CD14-positive monocyte (primary cell): Measurements from ENCODE around the gene LDB1. TPM values are rescaled to one million over a fixed set of nuclear protein-coding genes. Genes with fewer than 3 reads are reported as not detected.

ENCODE experiments used
- DNase-seq, 3 donors: peaks; one replicate each; pipeline ENCODE4 v3.0.0-alpha.2; 2011 to 2022
- H2AFZ ChIP-seq: 2 replicates; pipeline ENCODE4 v1.6.0; 2012; ENCODE audit warnings: mild to moderate bottlenecking, low read depth, low read length, inconsistent platforms; ENCODE audit not compliant: insufficient read depth, poor library complexity, severe bottlenecking
- H3K27ac ChIP-seq, 2 donors: 1 replicate in 1 of 2; 2 replicates in 1 of 2; pipeline ENCODE4 v1.5.1; 2012 to 2013; ENCODE audit warnings: low read length in 2 of 2, control low read depth in 1 of 2, inconsistent platforms in 1 of 2, low read depth in 1 of 2, mild to moderate bottlenecking in 1 of 2
- H3K27me3 ChIP-seq, 2 donors: one replicate each; pipeline versions ENCODE4 v1.6.0 to v1.6.1; 2011 to 2013; ENCODE audit warnings: low read length in 2 of 2; ENCODE audit not compliant: control insufficient read depth in 2 of 2, insufficient read depth in 2 of 2
- H3K36me3 ChIP-seq, 2 donors: replicated peaks in 1 of 2; 1 replicate in 1 of 2; 2 replicates in 1 of 2; pipeline versions ENCODE4 v1.5.1 to v1.6.1; 2012 to 2013; ENCODE audit warnings: low read length in 2 of 2, control low read depth in 1 of 2, inconsistent platforms in 1 of 2, mild to moderate bottlenecking in 1 of 2; ENCODE audit not compliant: insufficient read depth in 2 of 2, control insufficient read depth in 1 of 2
- H3K4me1 ChIP-seq, 2 donors: 1 replicate in 1 of 2; 2 replicates in 1 of 2; pipeline versions ENCODE4 v1.5.1 to v1.6.1; 2012 to 2013; ENCODE audit warnings: low read length in 2 of 2, control low read depth in 1 of 2, inconsistent platforms in 1 of 2, mild to moderate bottlenecking in 1 of 2, moderate library complexity in 1 of 2; ENCODE audit not compliant: insufficient read depth in 2 of 2, control insufficient read depth in 1 of 2
- H3K4me2 ChIP-seq: replicated peaks from 2 replicates; pipeline ENCODE3; 2012; ENCODE audit warnings: low read length, moderate library complexity, mild to moderate bottlenecking; ENCODE audit not compliant: poor library complexity, severe bottlenecking; ENCODE audit errors: extremely low read depth
- H3K4me3 ChIP-seq, 3 experiments: fragments of 200-600 bp in 1 of 3; sonication (generic) in 1 of 3; replicated peaks in 1 of 3; 1 replicate in 2 of 3; 2 replicates in 1 of 3; pipeline ENCODE4 v1.5.1; 2011 to 2013; ENCODE audit warnings: low read length in 3 of 3, mild to moderate bottlenecking in 3 of 3, control low read depth in 2 of 3, low read depth in 2 of 3, inconsistent platforms in 1 of 3, moderate library complexity in 1 of 3
- H3K79me2 ChIP-seq: 2 replicates; pipeline ENCODE4 v1.6.0; 2012; ENCODE audit warnings: mild to moderate bottlenecking, control low read depth, inconsistent platforms, low read length, moderate library complexity; ENCODE audit not compliant: insufficient read depth
- H3K9ac ChIP-seq: 2 replicates; pipeline ENCODE4 v1.6.0; 2017; ENCODE audit warnings: low read length, mild to moderate bottlenecking; ENCODE audit not compliant: insufficient read depth, poor library complexity, severe bottlenecking
- H3K9me3 ChIP-seq, 2 donors: replicated peaks in 1 of 2; 1 replicate in 1 of 2; 2 replicates in 1 of 2; pipeline versions ENCODE4 v1.5.1 to v1.6.1; 2012 to 2013; ENCODE audit warnings: low read length in 2 of 2, control low read depth in 1 of 2; ENCODE audit not compliant: control insufficient read depth in 1 of 2, insufficient read depth in 1 of 2
- H4K20me1 ChIP-seq: 2 replicates; pipeline ENCODE4 v1.6.0; 2012; ENCODE audit warnings: mild to moderate bottlenecking, low read length, control low read depth, moderate library complexity; ENCODE audit not compliant: insufficient read depth
- H3K27ac Mint-ChIP-seq, 7 donors: one replicate each; pipeline ENCODE4 v1.8.0; 2020; ENCODE audit warnings: mild to moderate bottlenecking in 7 of 7, mixed read lengths in 7 of 7, moderate library complexity in 6 of 7, inconsistent platforms in 2 of 7
- H3K27me3 Mint-ChIP-seq, 3 donors: one replicate each; pipeline ENCODE4 v1.8.0; 2021 to 2022; ENCODE audit warnings: low read depth in 3 of 3, mild to moderate bottlenecking in 3 of 3, mixed read lengths in 3 of 3, moderate library complexity in 3 of 3, inconsistent platforms in 1 of 3
- H3K36me3 Mint-ChIP-seq, 2 donors: one replicate each; pipeline ENCODE4 v1.8.0; 2020; ENCODE audit warnings: mixed read lengths in 2 of 2, inconsistent platforms in 1 of 2, mild to moderate bottlenecking in 1 of 2
- H3K4me1 Mint-ChIP-seq: one replicate; pipeline ENCODE4 v1.8.0; 2020; ENCODE audit warnings: mild to moderate bottlenecking, mixed read lengths
- H3K4me3 Mint-ChIP-seq, 2 donors: one replicate each; pipeline ENCODE4 v1.8.0; 2020; ENCODE audit warnings: mild to moderate bottlenecking in 2 of 2, mixed read lengths in 2 of 2, moderate library complexity in 1 of 2
- H3K9me3 Mint-ChIP-seq, 7 donors: one replicate each; pipeline ENCODE4 v1.8.0; 2020 to 2022; ENCODE audit warnings: mixed read lengths in 7 of 7, mild to moderate bottlenecking in 6 of 7, moderate library complexity in 6 of 7, inconsistent platforms in 2 of 7
- WGBS: methylation state at CpG from one replicate; pipeline ENCODE4 v1.1.5; 2013; ENCODE audit warnings: missing lambda C conversion rate; ENCODE audit not compliant: insufficient coverage; 5-methylcytosine and 5-hydroxymethylcytosine counted together
- intact Hi-C, 2 donors: fragments of 100-400 bp; cut with micrococcal nuclease; formaldehyde crosslinking; loops; one replicate each; pipeline versions ENCODE4 v1.15.0 to v1.15.1; 2023
- polyA plus RNA-seq, 3 donors: library from polyadenylated mRNA; depleted of rRNA in 1 of 3; unstranded in 2 of 3; stranded (reverse) in 1 of 3; fragments of 300-500 nt in 2 of 3; fragments of >200 nt in 1 of 3; fragmentation: Illumina TruSeq in 2 of 3; gene quantifications; 1 replicate in 2 of 3; 2 replicates in 1 of 3; pipeline ENCODE4 v1.2.3, GENCODE V29; 2012 to 2021
- TF ChIP-seq, protein P1 (sequence below): fragments of 200-600 bp; IDR thresholded peaks from one replicate; pipeline ENCODE4 v1.8.0; 2022; ENCODE audit warnings: antibody characterized with exemption, mild to moderate bottlenecking

The LDB1 gene
- polyA plus RNA-seq, 3 donors, result 8.7 to 103 (median 21.9) TPM

DNA sequence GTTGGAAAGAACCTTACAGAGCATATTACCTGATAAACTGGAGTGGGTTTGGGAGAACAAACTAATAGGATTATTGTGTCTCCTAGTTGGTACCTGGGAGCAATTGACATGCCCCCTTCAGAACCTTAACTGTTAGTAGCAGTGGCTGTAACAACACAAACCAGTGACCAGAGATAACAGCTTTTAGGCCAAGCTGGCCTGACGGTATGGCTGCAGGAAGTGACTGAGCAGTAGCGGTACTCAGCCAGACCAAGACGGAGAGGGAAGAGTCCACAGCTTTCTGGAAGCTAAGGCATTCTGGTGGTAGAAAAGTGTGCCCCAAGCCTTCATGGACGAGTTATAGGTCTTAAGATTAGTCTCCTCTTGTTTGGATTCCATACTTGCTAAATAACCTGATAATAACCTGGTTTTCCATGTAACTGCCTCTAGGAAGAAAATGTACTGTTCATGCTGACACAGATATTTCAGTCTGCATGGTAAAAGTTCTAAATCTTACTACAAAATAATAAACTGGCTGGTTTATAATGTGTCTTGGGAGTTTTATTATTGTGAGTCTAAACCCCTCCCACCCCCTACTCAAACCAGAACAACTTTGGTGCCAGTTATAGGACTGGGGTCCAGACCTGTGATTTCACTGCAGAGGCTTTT, 43.3 kb upstream of the LDB1 start:
- no peaks in the 10 kb centered on the region for H3K4me1 Mint-ChIP-seq
- H2AFZ ChIP-seq, result no peak overlapping the region
- intact Hi-C loops, result loop anchor here in 1 of 2 donors (10.0 kb wide), 1 partner anchor 321 kb away; no protein-coding TSS in a partner anchor
- H3K27ac Mint-ChIP-seq, result no peak overlapping the region
- H4K20me1 ChIP-seq, result no peaks in the 10 kb centered on the region
- no peaks in the 10 kb centered on the region for H3K27me3 ChIP-seq
- no peak overlapping the region for H3K9ac ChIP-seq
- H3K4me2 ChIP-seq, result no peak overlapping the region
- H3K27ac ChIP-seq, result no peak overlapping the region
- peaks cover 0 to 3% (median 2%) of the 10 kb centered on the region in 3 donors for H3K27me3 Mint-ChIP-seq
- no peaks in the 10 kb centered on the region for H3K9me3 Mint-ChIP-seq
- H3K4me3 ChIP-seq, result no peak overlapping the region
- H3K79me2 ChIP-seq, result no peaks in the 10 kb centered on the region
- DNase-seq, result no peak
- H3K4me3 Mint-ChIP-seq, result no peak overlapping the region
- no peaks in the 10 kb centered on the region for H3K4me1 ChIP-seq
- peaks cover 55 to 56% of the 10 kb centered on the region in 2 donors for H3K36me3 Mint-ChIP-seq
- no peaks in the 10 kb centered on the region for H3K9me3 ChIP-seq
- H3K36me3 ChIP-seq, result peaks cover 55 to 59% of the 10 kb centered on the region in 2 donors
- WGBS, result 70% methylated on average over 2 of the region's 4 CpGs
- TF ChIP-seq, protein P1, sequence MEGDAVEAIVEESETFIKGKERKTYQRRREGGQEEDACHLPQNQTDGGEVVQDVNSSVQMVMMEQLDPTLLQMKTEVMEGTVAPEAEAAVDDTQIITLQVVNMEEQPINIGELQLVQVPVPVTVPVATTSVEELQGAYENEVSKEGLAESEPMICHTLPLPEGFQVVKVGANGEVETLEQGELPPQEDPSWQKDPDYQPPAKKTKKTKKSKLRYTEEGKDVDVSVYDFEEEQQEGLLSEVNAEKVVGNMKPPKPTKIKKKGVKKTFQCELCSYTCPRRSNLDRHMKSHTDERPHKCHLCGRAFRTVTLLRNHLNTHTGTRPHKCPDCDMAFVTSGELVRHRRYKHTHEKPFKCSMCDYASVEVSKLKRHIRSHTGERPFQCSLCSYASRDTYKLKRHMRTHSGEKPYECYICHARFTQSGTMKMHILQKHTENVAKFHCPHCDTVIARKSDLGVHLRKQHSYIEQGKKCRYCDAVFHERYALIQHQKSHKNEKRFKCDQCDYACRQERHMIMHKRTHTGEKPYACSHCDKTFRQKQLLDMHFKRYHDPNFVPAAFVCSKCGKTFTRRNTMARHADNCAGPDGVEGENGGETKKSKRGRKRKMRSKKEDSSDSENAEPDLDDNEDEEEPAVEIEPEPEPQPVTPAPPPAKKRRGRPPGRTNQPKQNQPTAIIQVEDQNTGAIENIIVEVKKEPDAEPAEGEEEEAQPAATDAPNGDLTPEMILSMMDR, result no peak

GRCh38 chr10:102159831-102160230, 39.7 kb upstream of the LDB1 start:
- no peaks in the 10 kb centered on the region for H3K4me1 ChIP-seq
- H3K4me2 ChIP-seq, result no peak overlapping the region
- peaks cover 9% of the 10 kb centered on the region for H4K20me1 ChIP-seq
- Mint-ChIP-seq H3K9me3 (no peaks in the 10 kb centered on the region), H3K27ac (peak overlapping the region in 2 of 7 donors; percentile 13 to 56), H3K27me3 (peaks cover 0 to 6% (median 2%) of the 10 kb centered on the region in 3 donors), H3K4me3 (no peak overlapping the region), H3K4me1 (no peaks in the 10 kb centered on the region), H3K36me3 (peaks cover 80 to 93% of the 10 kb centered on the region in 2 donors)
- H3K79me2 ChIP-seq, result peaks cover 25% of the 10 kb centered on the region
- H3K27ac ChIP-seq, result no peak overlapping the region
- no peaks in the 10 kb centered on the region for H3K27me3 ChIP-seq
- no peak overlapping the region for H2AFZ ChIP-seq
- intact Hi-C loops, result loop anchor here in 1 of 2 donors (10.0 kb wide), 1 partner anchor 325 kb away; no protein-coding TSS in a partner anchor
- peaks cover 78 to 93% of the 10 kb centered on the region in 2 donors for H3K36me3 ChIP-seq
- WGBS, result 100% methylated on average over 1 of the region's 4 CpGs
- TF ChIP-seq, protein P1, result no peak
- DNase-seq, result no peak
- no peaks in the 10 kb centered on the region for H3K9me3 ChIP-seq
- no peak overlapping the region for H3K4me3 ChIP-seq
- no peak overlapping the region for H3K9ac ChIP-seq
